D721Med (cell line): ENCODE data around the gene GTF3C1.

Experiments
- DNase-seq: peaks from one replicate; pipeline ENCODE4 v3.0.0; 2011; ENCODE audit warnings: low spot score; ENCODE audit not compliant: insufficient read length
- FAIRE-seq: peaks from 2 replicates; lab custom pipeline; 2011; peaks lifted over from hg19 to GRCh38; lab: Jason Lieb, UNC
- TF ChIP-seq, protein P1 (sequence below): IDR thresholded peaks from 2 replicates; pipeline ENCODE4 v1.5.1; 2012; ENCODE audit warnings: mild to moderate bottlenecking, control low read depth; ENCODE audit not compliant: insufficient read depth; ENCODE audit errors: missing control alignments

Gene GTF3C1

DNA sequence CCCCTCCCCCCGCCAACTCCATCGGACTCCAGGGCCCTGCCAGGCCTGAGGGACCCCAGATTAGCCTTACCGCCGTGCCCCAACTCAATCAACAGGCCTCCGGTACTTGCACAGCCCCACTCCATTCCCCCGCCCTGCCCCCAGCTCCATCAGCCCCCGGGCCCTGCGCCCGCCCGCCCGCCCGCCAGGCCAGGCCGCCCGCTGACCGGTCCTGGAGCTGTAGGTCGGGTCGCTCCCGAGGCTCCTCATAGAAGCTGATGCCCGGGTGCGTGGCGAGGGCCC lies 308 bp downstream of the GTF3C1 start:
- FAIRE-seq (no peak), DNase-seq (no peak)
- TF ChIP-seq, protein P1, sequence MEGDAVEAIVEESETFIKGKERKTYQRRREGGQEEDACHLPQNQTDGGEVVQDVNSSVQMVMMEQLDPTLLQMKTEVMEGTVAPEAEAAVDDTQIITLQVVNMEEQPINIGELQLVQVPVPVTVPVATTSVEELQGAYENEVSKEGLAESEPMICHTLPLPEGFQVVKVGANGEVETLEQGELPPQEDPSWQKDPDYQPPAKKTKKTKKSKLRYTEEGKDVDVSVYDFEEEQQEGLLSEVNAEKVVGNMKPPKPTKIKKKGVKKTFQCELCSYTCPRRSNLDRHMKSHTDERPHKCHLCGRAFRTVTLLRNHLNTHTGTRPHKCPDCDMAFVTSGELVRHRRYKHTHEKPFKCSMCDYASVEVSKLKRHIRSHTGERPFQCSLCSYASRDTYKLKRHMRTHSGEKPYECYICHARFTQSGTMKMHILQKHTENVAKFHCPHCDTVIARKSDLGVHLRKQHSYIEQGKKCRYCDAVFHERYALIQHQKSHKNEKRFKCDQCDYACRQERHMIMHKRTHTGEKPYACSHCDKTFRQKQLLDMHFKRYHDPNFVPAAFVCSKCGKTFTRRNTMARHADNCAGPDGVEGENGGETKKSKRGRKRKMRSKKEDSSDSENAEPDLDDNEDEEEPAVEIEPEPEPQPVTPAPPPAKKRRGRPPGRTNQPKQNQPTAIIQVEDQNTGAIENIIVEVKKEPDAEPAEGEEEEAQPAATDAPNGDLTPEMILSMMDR = no peak

DNA sequence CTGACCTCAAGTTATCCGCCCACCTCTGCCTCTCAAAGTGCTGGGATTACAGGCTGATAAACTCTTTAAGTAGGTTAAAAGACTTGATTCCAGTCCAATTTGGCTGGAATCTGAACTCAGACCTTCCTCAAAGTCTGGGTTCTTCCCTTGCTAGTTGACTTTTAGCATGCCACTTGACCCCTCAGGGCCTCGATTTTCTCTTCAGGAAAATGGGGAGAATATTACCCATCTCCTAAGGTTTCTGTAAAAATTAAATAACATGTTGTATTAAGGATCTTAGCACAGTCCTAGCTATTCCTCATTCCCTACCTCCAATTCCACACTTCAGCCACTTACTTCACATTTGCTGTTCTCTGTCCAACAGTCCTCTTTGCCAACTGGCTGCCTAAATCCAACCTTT lies 1.9 kb downstream of the GTF3C1 start:
- DNase-seq = no peak
- TF ChIP-seq, protein P1 = no peak
- no peak for FAIRE-seq

DNA sequence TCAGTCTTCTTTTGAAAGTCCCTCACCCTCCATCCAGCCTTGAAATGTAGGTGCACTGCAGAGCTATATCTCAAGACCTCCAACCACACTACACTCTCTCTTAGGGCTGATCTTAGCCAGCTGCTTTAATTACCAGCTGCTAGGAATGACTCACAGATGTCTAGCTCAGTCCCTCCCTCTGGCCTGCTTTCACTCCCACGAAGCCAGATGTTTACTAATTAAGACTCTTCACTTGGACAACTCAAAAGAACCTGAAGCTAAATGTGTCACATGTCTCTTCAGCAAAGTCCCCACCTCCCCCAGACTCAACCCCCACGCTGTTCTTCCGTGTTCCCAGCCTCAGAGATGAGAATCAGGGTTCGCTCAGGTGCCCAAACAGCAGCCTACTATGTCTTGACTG lies 2.6 kb downstream of the GTF3C1 start:
- FAIRE-seq (no peak), DNase-seq (no peak)
- TF ChIP-seq, protein P1 = no peak

DNA sequence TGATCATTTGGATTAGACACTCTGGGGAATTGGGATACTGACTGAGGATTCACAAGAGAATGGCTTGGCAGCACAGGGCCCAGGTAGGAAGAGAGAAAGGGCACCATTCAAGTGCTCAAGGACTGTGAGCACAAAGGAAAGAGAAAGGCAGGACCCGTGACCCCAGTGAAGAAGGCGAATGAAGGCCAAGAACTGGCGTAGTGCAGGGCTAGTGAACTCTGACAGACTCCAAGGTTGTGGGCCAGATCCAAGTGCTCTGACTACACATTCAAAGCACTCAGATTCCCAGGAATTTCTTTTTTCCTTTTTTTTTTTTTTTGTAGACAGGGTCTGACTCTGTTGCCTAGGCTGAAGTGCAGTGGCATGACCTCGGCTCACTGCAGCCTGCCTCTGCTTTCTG lies 5.0 kb downstream of the GTF3C1 start:
- DNase-seq = no peak
- FAIRE-seq = no peak
- TF ChIP-seq, protein P1 = no peak

DNA sequence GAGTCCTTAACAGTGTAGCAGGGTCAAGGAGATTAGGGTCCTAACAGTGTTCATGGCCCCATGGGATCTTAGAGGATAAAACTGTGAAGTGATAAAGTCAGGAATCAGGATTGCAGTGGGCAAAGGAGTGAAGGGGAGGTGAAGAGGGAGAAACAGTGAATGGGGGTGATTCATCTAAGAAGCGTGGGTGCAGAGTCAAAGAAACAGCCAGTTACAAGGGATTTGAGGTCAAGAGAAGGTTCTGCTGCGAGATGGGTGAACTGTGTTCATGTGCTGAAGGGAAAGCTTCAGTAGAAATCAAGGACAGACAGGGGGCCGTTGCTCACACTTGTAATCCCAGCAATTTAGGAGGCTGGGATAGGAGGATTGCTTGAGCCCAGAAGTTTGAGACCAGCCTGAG lies 5.9 kb downstream of the GTF3C1 start:
- FAIRE-seq (no peak), DNase-seq (no peak)
- TF ChIP-seq, protein P1 = no peak

DNA sequence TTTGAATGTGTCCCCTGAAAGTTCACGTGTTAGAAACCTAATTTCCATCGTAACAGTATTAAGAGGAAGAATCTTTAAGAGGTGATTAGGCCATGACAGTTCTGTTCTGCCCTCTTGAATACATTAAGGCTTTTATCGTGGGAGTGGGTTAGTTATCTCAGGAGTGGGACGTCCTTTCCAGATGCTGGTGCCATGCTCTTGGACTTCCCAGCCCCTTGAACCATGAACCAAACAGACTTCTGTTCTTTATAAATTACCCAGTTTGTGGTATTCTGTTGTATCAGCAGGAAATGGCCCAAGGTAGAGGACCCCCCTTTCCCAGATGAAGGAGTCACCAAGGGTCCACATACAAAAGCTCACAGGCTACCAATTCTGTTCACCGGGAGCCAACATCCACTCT lies 10.1 kb downstream of the GTF3C1 start:
- DNase-seq = no peak
- no peak for FAIRE-seq
- TF ChIP-seq, protein P1 = no peak

DNA sequence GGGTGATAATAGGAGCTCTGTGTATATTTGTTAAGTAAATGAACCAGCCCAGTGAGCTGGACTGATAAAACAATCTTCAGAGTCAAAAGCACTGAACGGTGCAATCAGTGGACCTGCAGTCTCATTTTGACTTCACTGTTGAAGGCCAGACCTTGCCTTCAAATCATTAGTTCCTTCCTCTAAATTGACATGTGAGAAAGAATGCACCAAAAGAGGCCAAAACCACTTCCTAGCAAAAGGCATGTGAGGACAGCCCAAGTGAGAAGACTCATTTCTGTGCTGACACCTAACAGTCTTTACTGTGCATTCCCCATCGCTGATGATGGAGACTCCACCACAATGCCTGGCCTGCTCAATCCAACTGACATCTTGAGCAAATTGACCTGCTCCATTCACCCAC lies 10.6 kb downstream of the GTF3C1 start:
- TF ChIP-seq, protein P1 = no peak
- no peak for FAIRE-seq
- no peak for DNase-seq
